MM.1S (cell line): ENCODE results near the gene ENO1.

Experiments used
- CTCF ChIP-seq: fragments of 300-600 bp; sonication (generic); IDR thresholded peaks from 2 replicates; pipeline ENCODE4 v1.5.1; 2016; ENCODE audit warnings: antibody characterized with exemption, low read length, mixed read lengths
- EZH2phosphoT487 ChIP-seq: fragments of 300-600 bp; sonication (generic); IDR thresholded peaks from 2 replicates; pipeline ENCODE4 v1.6.1; 2018; ENCODE audit warnings: antibody characterized with exemption, low read length

GRCh38 chr1:8815582-8816151 is 62.8 kb downstream of the ENO1 start:
- TF ChIP-seq CTCF: no peak
- no peak for TF ChIP-seq EZH2phosphoT487
